ENCODE data around the gene PPP4R1.
A peak's percentile ranks its signal among the peaks of the same experiment; 100 is the strongest.
"Not testable (repeated sequence)": the region's sequence is repeated elsewhere in the genome, so short reads cannot be mapped to it uniquely, and the experiment has no call there.

The PPP4R1 gene

DNA sequence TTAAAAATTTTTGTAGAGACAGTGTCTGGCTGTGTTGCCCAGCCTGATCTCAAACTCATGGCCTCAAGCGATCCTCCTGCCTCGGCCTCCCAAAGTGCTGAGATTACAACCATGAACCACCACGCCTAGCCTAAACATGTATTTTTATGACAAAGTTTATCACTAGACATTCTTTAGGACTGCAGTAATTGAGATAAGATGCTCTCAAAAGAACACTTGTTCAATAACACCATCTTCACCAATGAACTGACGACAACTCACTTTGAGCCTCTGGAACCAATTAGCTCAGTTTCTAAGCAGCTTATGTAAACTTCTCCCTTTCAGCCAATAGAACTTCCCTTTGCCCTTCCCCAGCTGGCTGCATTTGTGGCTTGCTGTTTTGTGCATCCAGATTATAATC is 15.3 kb upstream of the PPP4R1 start:
- no peak for DNase-seq

DNA sequence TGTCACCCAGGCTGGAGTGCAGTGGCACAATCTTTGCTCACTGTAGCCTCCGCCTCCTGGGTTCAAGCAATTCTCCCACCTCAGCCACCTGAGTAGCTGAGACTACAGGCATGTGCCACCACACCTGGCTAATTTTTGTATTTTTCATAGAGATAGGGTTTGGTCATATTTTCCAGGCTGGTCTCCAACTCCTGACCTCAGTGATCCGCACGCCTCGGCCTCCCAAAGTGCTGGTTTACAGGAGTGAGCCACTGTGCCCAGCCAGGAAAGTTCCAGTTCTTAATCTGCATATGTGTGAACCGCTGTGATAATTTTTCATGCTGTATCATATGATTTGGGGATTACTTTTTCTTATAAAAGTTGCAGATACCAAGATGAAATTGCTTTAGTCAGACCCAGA is 14.6 kb upstream of the PPP4R1 start:
- no peak for DNase-seq

DNA sequence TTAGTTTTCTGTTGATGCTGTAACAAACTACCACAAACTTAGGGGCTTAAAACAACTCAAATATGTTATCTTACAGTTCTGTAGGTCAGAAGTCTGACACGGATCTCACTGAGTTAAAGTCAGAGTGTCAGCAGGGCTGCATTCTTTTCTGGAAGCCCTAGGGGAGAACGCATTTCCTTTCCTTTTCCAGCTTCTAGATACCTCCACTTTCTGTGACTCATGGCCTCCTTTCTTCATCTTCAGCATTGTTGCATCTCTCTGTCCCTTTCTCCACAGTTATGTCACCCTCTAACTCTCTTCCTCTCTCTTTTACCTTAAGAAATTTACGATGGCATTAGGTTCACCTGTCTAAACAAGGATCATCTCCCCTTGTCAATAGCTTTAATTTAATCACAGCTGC is 13.3 kb upstream of the PPP4R1 start:
- no peak for DNase-seq

DNA sequence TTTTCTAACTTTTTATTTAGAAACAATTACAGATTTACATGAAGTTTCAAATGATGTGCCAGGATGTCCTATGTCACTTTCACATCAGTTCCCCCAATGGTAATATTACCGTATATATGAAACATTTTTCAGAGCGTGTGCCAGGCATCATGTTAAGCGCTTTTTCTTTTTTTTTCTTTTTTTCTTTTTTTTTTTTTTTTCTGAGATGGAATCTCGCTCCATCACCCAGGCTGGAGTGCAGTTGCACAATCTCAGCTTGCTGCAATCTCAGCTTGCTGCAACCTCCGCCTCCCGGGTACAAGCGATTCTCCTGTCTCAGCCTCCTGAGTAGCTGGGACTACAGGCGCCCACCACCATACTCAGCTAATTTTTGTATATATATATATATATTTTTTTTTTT is 5.6 kb upstream of the PPP4R1 start:
- DNase-seq, result no peak

DNA sequence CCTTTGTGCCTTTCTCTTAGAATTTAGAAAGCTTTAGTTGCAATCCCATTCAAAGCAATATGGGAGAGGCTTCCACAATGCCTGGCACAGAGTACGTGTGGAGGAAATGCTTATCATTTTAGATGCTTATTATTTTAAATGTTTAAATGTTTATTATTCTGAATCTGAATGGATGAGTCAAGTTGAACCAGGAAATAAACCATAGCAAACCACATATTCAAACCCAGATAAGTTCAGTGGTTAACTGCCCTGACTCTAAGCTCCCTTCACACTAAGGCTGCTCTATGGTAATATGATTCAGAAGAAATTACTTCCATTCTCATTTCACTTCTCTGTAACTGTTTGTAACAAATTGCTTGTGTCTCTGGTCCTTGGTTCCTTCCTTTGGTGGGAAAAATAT is 5.2 kb upstream of the PPP4R1 start:
- no peak for DNase-seq

DNA sequence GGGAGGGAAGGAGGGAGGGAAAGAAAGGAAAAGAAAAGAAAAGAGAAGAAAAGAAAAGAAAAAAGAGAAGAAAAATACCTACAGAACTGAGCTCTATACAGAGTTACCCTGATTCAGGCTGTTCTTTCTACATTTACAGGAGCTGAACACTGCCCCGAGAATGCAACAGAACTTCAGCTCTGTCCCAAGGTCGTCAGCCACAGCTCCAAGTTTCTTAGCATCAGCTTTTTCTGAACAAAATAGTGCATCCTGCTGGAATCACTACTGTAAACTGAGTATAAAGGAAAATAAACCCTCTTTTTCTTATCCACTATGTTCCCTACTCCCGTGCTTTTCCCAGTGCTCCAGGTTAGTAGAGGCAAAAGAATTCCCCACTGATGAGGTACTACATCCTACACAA is 4.7 kb upstream of the PPP4R1 start:
- DNase-seq, result no peak

DNA sequence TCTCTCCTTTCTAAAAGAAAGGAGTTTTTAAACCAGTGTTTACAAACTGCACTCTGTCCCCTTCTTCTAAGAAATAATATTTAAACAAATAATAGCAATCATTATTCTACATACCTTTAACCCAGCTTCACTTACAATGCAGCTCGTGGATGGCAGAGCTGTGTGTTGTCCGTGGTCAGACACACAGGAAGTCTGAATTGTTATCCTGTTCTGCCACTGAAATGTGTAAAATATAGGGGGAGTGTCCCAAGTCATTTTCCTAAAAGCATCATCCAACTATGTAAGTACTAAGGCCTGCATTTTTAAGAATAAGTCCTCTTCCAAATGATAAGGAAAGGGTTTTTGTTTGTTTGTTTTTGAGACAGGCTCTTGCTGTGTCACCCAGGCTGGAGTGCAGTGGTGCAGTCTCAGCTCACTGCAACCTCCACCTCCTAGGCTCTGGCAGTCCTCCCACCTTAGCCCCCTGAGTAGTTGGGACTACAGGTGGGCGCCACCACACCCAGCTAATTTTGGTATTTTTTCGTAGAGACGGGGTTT is 2.7 kb upstream of the PPP4R1 start:
- no peak for DNase-seq

DNA sequence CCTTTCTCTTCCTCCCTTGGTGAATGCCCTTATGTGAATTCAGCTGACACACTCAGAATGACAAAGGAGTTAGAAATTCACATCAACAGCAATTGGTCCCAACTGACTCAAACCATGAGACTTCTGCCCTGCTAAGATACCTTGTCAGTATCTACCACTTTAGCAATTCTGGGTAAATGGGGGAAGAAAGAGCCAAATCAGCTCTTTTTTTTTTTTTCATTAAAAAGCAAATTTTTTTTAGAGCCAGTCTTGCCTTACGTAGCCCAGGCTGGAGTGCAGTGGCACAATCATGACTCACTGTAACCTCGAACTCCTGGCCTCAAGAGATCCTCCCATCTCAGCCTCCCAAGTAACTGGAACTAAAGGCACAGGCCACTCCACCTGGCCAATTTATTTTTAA is 1.7 kb upstream of the PPP4R1 start:
- DNase-seq, result no peak

DNA sequence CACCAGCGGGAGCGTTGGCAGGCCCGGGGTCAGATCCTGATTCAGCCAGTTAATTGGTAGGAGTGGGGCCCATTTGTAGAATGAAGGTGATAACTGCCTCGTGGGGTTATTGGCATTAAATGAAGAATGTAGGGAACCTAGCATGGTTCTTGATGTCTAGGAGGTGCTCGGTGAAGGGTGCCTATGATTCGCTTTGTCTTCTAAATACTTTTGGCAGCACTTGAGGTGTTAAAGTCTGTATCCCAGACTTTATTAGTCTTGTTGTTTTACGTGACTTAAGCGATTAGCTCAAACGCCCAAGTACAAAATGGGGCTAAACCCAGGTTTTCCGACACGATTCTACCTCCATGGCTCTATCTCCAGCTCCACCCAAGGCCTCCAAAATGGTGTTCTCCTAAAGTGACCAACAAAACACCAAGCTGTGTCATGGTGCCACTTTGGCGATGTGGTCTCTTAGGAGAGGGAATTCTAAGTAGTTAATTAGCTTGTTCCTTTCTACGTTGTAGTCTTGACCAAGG is 980 bp upstream of the PPP4R1 start:
- DNase-seq, result no peak

DNA sequence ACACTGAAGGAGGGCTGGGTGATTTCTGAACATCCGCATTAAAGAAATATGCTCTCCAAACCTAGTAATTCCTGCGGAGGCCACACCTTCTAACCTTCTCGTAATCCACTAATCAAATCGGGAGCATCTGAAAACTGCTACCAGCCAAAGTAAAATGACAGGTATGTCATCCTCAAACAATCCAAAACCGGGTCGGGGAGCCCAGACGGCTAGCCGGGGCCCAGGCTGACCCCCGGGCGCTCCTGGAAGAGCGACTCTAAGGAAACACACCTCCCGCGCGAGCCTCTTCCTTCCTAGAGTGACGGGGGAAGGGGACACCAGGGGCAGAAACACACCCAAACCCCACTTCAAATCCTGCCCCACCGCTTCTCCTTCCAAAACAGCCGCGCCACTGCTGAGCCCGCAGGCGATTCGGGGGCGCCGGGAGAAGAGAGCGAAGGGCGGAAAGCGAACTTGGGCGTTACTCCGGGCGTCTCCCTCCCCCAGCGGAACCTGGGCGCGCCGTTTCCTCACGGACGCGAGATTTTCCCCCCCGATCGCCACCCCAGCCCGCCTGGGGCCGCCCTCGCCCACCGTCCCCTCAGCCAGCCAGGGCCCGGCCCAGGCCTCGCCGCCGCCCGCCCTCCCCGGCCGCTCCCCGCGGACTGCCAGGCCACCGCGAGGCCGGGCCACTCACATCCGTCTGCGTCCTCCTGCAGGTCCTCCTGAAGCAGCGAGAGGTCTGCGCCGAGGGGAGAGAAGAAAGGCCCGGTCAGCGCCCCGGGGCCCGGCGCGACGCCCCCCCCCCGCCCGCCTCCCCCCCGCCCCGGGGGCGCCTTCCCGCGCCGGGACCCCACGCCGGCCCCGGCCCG is 584 bp downstream of the PPP4R1 start:
- DNase-seq, result peak; percentile 62 to 70

DNA sequence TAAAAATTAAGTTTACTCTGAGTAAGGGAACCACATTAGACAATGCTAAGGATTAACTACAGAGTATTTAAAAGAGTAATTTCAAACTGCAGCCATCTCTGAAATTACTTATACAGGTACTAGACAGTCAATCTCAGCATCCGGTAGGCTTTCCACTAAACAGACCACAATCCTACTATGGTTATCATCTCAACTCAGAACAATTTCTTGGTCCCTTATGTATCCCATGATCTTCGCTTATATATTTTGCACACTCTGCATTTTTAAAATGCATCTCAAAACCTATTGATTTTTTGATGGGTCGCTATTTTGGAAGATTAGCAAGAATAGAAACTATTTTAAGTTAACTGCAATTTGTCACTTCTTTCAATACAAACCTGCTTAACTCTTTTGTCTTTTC is 1.4 kb downstream of the PPP4R1 start:
- DNase-seq, result no peak

DNA sequence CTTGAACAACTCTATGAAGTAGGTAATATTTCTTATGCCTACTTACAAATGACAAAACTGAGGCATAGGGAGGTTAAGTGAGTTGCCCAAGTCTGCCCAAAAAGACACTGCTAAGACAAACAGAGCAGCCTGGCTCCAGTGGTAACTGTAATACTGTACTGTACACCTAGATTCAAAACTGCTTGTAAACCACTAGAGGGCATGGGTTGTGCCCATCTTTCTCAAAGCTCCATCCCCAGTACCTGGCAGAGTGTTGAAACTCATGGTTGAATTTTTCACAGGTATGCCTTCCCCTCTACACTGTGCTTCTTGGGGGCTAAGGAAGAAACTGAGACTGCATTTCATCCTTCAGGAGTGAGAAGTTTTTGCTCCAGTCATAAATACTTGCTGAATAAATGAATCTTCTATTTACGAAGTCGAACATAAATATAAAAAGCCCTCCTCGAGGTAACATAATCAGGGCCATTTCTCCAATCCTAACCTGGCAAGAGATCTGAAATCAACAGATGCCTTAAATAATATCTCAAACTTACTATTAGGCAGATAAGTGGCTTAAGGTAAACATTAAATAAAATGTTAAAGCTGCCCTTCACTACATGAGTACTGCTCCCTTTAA is 2.0 kb downstream of the PPP4R1 start:
- DNase-seq, result peak in 1 of 2 experiments; percentile 19

DNA sequence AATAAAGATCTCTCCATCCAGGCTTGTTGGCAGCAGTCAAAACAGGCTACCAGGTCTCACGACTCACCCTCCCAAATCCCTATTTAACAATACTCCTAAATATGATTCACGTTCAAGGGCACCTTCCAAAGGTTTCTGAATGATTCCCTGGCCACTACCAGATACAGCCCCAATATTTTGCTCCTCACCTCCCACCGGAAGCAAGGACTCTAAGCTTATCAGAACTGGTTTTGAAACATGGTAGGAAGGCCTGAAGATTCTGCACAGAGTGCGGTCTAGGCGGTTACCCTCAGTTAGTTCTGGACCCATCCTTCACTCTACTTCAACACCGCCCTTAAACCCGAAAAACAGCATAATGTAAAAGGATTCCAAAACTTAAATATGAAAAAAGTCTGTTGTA is 5.2 kb downstream of the PPP4R1 start:
- no peak for DNase-seq

DNA sequence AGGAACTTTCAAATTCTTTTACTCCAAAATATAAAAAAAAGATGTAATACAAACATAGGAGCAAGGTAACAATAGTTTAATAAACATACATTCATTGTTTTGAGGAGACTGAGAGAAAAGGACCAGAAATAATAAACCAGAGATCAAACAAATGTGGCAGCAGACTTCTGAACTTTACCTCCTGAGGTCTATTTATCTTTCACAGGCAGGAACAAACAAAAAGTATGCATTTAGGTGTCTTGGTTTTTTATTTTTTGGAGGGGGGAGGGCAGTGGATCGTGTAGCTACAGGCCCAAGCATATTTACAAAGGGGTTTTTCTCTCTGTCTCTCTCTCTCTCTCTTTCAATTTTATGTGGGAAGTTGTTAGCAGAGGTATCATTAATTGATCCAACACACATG is 5.6 kb downstream of the PPP4R1 start:
- no peak for DNase-seq

DNA sequence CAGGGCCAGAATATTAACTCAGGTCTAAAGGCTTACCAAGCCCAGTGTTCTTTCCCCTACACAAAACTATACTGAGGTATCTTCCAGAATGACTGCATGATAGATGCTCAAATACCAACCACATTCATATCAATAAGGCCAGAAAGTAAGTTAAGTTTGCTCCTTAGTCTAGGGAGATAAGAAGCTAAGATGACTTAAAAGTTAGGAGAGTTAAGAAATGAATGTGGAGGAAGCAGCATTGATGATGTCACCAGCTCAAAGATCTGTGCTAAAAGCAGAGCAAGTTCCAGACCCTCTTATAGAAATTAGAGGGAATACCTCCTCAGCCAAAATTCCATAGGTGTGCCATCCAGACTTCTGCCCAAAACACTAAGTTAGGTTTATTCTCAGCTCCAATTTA is 6.1 kb downstream of the PPP4R1 start:
- DNase-seq, result no peak

DNA sequence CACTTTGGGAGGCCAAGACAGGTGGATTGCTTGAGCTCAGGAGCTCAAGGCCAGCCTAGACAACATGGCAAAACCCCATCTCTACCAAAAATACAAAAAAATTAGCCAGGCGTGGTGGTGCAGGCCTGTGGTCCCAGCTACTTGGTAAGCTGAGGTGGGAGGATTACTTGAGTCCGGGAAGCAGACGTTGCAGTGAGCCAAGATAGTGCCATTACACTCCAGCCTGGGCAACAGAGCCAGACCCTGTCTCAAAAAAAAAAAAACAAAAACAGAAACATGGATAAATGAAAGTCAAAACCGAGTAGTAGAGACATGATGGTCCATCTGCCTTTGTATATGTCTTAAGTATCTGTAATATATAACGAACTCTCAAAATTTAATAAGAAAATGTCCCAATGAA is 7.2 kb downstream of the PPP4R1 start:
- DNase-seq, result not testable (repeated sequence)

DNA sequence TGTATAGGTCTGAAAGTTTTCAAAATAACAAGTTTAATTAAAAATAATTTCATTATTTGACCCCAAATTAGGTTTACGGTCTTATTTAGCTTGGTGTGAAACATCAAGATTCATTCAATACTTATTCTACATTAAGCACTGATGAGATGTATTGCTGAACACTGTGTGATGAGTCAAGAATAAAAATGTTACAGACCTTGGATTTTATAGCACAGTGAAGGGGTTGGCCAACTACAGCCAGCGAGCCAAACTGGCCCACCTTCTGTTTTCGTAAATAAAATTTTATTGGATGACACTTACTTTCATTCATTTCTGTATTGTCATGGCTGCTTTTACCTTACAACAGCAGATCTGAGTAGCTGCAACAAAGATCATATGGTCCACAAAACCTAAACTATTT is 8.3 kb downstream of the PPP4R1 start:
- no peak for DNase-seq

DNA sequence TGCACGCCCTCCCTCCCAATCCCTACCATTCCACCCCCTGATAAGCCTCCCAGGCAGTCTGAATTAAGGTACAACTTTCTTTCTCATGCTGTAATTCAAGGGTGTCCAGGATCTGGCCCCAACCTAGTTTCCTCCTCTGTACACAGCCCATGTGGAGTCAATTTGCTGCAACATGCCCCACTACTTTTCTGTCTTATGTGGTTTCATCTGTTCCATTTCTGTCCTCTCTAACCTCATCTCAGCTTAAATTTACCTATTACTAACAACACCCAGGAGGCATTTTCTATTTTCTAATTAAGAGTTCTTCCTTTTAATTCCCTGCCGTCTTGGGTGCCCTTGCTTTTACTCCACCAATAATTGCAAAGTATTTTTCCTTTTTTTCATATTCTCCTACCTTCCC is 10.0 kb downstream of the PPP4R1 start:
- no peak for DNase-seq

DNA sequence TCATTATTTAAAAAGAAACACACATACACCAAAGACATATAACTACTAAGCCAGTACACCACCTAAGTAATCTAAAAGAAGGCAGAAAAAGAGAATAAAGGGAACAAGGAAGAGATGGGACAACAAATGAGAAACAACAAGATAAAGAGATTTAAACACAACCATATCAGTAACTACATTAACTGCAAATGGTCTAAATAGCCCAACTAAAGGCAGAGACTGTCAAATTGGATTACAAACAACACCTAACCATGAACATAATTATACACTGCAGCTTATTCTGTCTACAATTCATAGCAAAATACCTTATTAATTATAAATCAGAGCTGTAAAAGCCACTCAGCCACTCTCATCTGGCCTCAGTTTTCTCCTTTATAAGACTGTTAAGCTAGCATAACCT is 15.0 kb downstream of the PPP4R1 start:
- no peak for DNase-seq

DNA sequence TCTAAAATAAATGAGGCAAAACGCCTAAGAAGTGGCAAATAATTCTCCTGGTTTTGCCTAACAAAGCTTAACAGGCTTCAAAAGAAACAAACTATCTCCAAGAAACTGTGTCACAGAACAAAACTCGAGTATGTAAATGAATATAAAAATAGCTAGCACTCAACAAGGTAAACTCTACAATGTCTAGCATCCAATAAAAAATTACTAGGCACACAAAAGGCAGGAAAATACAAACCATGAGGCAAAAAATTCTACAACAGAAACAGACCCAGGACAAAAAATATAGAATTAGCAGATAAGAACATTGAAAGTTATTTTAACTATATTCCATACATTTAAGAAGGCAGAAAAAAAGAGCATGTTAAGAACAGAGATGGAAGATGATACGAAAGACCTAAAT is 16.8 kb downstream of the PPP4R1 start:
- DNase-seq, result no peak

DNA sequence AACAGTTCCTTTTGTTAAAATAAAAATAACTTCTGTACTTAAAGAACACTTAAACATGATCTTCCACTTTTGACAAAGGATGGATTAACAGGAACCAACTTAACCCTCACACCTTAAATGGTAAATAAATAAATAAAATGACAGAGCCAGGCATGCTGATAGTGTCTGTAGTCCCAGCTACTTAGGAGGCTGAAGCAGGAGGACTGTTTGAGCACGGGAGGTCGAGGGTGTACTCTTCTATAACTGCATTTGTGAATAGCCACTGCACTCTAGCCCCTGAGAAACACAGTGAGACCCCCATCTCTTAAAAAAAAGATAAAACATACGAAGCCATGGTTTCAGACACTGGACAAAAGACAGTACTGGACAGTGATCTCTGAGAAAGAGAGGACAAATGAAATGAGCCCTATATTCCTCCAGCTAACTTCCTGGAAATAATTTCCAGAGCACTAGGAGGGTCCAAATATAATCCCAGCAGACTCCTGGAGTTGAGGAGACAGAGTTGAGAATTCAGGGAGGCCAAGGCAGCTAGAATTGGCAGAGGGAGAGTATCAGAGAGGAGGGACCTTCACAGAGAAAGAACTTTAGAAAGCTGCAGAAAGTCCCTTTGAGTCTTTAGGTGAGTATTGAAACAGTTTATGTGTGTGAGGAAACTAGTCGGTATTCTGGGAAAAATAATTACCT is 17.4 kb downstream of the PPP4R1 start:
- DNase-seq, result no peak

DNA sequence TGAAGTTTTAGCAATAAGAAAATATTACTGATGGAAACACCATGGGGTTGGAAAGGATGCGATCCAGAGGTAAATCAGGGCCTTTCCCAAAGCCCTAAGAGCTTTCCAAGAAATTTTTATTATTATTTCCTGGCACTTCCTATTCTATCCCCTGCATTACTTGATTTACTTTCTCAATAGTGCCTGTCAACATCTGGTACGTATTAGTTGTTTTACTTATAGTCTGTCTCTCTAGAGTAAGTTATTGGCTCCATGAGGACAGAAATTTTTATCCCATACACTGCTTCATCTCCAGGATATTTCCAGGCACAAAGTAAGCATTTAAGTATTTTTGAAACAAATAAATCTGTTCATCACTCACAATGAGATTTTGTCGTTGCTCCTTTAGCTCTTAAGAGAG is 18.1 kb downstream of the PPP4R1 start:
- no peak for DNase-seq

DNA sequence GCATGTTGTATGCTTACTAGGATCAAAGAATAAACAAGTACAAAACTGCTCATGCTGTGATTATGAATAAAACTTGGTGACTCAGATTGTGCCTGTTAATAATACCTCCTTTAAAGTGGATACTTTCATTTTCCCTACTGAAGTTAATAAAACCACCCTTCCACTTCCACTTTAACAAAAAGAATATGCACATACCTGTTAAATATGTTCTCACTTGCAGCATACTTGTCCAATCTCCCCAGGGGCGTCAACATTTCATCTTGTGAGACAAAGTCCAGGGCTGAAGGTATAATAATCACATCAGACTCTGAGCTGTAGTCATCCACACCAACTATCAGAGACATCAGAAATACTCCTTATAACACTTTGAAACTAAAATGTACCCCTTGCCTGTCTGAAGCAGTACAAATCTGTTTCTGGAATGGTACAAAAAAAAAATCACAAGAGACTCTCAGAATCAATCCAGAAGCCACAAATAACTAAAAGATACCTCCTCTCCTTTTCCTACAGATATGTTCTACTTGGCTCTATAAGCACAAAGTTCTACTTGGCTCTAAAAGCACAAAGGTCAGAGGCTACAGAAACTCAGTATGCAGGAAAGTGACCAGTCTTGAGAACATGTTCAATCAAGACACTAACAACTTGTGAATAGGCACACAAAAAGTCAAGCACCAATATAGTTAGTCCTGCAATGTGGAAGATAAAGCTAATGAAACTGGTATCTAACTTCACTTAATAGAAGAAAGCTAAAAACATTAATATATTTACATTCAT is 19.3 kb downstream of the PPP4R1 start:
- DNase-seq, result no peak
